Kidney (tissue), 22 donors: ENCODE measurements around the gene APOL3. TPM values are rescaled to one million over a fixed set of nuclear protein-coding genes. Genes with fewer than 3 reads are reported as not detected.
"Not testable (repeated sequence)": the region's sequence is repeated elsewhere in the genome, so short reads cannot be mapped to it uniquely, and the experiment has no call there.

Experiments
- DNase-seq, 5 donors: peaks; one replicate each; pipeline ENCODE4 v3.0.0-alpha.2; 2013 to 2020
- FAIRE-seq: peaks from 2 replicates; lab custom pipeline; 2012; peaks lifted over from hg19 to GRCh38; lab: Jason Lieb, UNC
- H3K27ac ChIP-seq, 2 donors: one replicate each; pipeline ENCODE4 v1.7.0; 2013; ENCODE audit warnings: low read depth in 2 of 2, low read length in 2 of 2, inconsistent platforms in 1 of 2
- H3K27me3 ChIP-seq: one replicate; pipeline ENCODE4 v1.7.1; 2013; ENCODE audit warnings: low read length, inconsistent platforms; ENCODE audit not compliant: control insufficient read depth, insufficient read depth
- H3K36me3 ChIP-seq, 3 donors: one replicate each; pipeline versions ENCODE4 v1.7.0 to v1.7.1; 2013; ENCODE audit warnings: low read length in 3 of 3, control low read depth in 1 of 3, inconsistent platforms in 1 of 3; ENCODE audit not compliant: insufficient read depth in 3 of 3, control insufficient read depth in 2 of 3
- H3K4me1 ChIP-seq, 3 donors: one replicate each; pipeline versions ENCODE4 v1.7.0 to v1.7.1; 2013; ENCODE audit warnings: low read length in 3 of 3, inconsistent platforms in 1 of 3, low read depth in 1 of 3; ENCODE audit not compliant: control insufficient read depth in 2 of 3, insufficient read depth in 2 of 3
- H3K4me3 ChIP-seq, 3 donors: one replicate each; pipeline versions ENCODE4 v1.7.0 to v1.8.1; 2013; ENCODE audit warnings: low read length in 3 of 3, control low read depth in 1 of 3, inconsistent platforms in 1 of 3
- H3K9ac ChIP-seq, 3 donors: one replicate each; pipeline versions ENCODE4 v1.7.0 to v1.7.1; 2013; ENCODE audit warnings: low read length in 3 of 3, control low read depth in 1 of 3, inconsistent platforms in 1 of 3
- H3K9me3 ChIP-seq, 3 donors: one replicate each; pipeline versions ENCODE4 v1.7.0 to v1.7.1; 2013; ENCODE audit warnings: low read length in 3 of 3, control low read depth in 1 of 3, inconsistent platforms in 1 of 3; ENCODE audit not compliant: control insufficient read depth in 2 of 3, insufficient read depth in 1 of 3
- CTCF ChIP-seq: IDR thresholded peaks from 3 replicates; pipeline ENCODE4 v1.5.1; 2012; ENCODE audit warnings: mild to moderate bottlenecking, moderate library complexity, borderline replicate concordance; ENCODE audit not compliant: insufficient read depth; ENCODE audit errors: extremely low read depth
- intact Hi-C: fragments of 100-400 bp; cut with DNase I; formaldehyde crosslinking; loops from one replicate; pipeline ENCODE4 v1.11.1; 2022
- long read RNA-seq, 10 donors: library from polyadenylated mRNA in 1 of 10; unstranded in 1 of 10; transcript quantifications; one replicate each; pipeline ENCODE4 v2.0.0 and lab custom pipeline, GENCODE V29; 2021 to 2026
- polyA plus RNA-seq: library from polyadenylated mRNA; stranded (reverse); fragments of 350-450 nt; fragmentation: Illumina TruSeq; extraction: RNeasy Lipid Tissue Mini Kit (QIAGEN cat#74804); gene quantifications from one replicate; pipeline ENCODE4 v1.2.3, GENCODE V29; 2014; ENCODE audit warnings: low read depth, low replicate concordance; ENCODE audit not compliant: insufficient read depth
- total RNA-seq: library from RNA; stranded (reverse); fragmentation: NEBNext Ultra II Directional; extraction: Animal tissue kit (Norgen Biotek cat#: 25700); gene quantifications from one replicate; pipeline ENCODE4 v1.2.1, GENCODE V29; 2021
- donor health status: control.
- donor health status: control.
- donor health status: control.
- donor health status: control.
- donor health status: control.
- donor health status: DM: yes; HTN: yes; CAD: no.
- donor health status: Normal renal cell carcinoma (clear cell type).

Gene APOL3
- total RNA-seq (43.7 TPM), polyA plus RNA-seq (25.1 TPM)
- long read RNA-seq, donor 1, partial matches to known transcripts = 0 of 2 reads
- long read RNA-seq, donor 1, other reads (novel, unspliced or antisense) = 0 of 2 reads
- long read RNA-seq, donor 2, partial matches to known transcripts = 0 of 2 reads
- long read RNA-seq, donor 2, other reads (novel, unspliced or antisense) = 0 of 2 reads
- long read RNA-seq, donor 3, partial matches to known transcripts = 0 of 1 reads
- long read RNA-seq, donor 3, other reads (novel, unspliced or antisense) = 0 of 1 reads
- long read RNA-seq, donor 4 = 0 reads
- long read RNA-seq, donor 5 = 0 reads
- long read RNA-seq, donor 6 = 0 reads
- long read RNA-seq, donor 7, partial matches to known transcripts = 0 of 6 reads
- long read RNA-seq, donor 7, other reads (novel, unspliced or antisense) = 3 of 6 reads
- long read RNA-seq, donor 8 = 0 reads
- long read RNA-seq, donor 9 = 0 reads
- long read RNA-seq, donor 10, partial matches to known transcripts = 0 of 2 reads
- long read RNA-seq, donor 10, other reads (novel, unspliced or antisense) = 0 of 2 reads

- peak within 1 kb of the TSS; percentile 14 to 75 (median 65) for H3K4me3 ChIP-seq
- DNase-seq = peak in 2 of 5 donors; percentile 58 to 89
- intact Hi-C loops = no loop called here
- H3K4me1 ChIP-seq = peaks cover 0 to 17% (median 14%) of the 10 kb centered on the region in 3 donors
- peak within 1 kb of the TSS; percentile 85 to 90 for H3K27ac ChIP-seq
- H3K27me3 ChIP-seq = no peaks in the 10 kb centered on the region
- no peaks in the 10 kb centered on the region for H3K36me3 ChIP-seq
- TF ChIP-seq CTCF = no peak
- peak within 1 kb of the TSS in 2 of 3 donors; percentile 52 to 59 for H3K9ac ChIP-seq
- H3K9me3 ChIP-seq = no peaks in the 10 kb centered on the region
- FAIRE-seq = no peak
These were observed at the start of gene APOL3 for GRCh38 chr22:36160499-36160942. Gene APOL3, minus strand, starts transcription at chr22:36160755. Its CDS starts 11,700 bp downstream, at chr22:36149055.

- H3K9ac ChIP-seq = no peak overlapping the region
- H3K4me3 ChIP-seq = no peak overlapping the region
- intact Hi-C loops = no loop called here
- DNase-seq (no peak), FAIRE-seq (no peak)
- no peaks in the 10 kb centered on the region for H3K36me3 ChIP-seq
- H3K27ac ChIP-seq = no peak overlapping the region
- H3K4me1 ChIP-seq = peaks cover 0 to 24% (median 18%) of the 10 kb centered on the region in 3 donors
- H3K27me3 ChIP-seq = no peaks in the 10 kb centered on the region
- no peak for TF ChIP-seq CTCF
- no peaks in the 10 kb centered on the region for H3K9me3 ChIP-seq
These were observed 49.7 kb upstream of the APOL3 start for GRCh38 chr22:36210224-36210623.

- intact Hi-C loops, FAIRE-seq, H3K9me3 ChIP-seq, H3K27ac ChIP-seq, H3K4me3 ChIP-seq, H3K36me3 ChIP-seq, H3K9ac ChIP-seq, H3K27me3 ChIP-seq: not testable (repeated sequence)
- peaks cover 0 to 24% (median 18%) of the 10 kb centered on the region in 3 donors for H3K4me1 ChIP-seq
- DNase-seq = peak in 1 of 5 donors; percentile 7
These were observed 48.9 kb upstream of the APOL3 start for GRCh38 chr22:36209488-36209908.

- DNase-seq = no peak
- Histone ChIP-seq H3K27ac (no peak overlapping the region), H3K27me3 (no peaks in the 10 kb centered on the region), H3K9me3 (no peaks in the 10 kb centered on the region), H3K4me3 (no peak overlapping the region), H3K4me1 (peaks cover 0 to 19% (median 13%) of the 10 kb centered on the region in 3 donors), H3K9ac (no peak overlapping the region), H3K36me3 (no peaks in the 10 kb centered on the region)
- intact Hi-C loops = no loop called here
- no peak for FAIRE-seq
- no peak for TF ChIP-seq CTCF
These were observed 48.4 kb upstream of the APOL3 start for GRCh38 chr22:36208914-36209313.
